Measurements from ENCODE around the gene CDK5RAP1.

Gene CDK5RAP1

GRCh38 chr20:33386673-33387072, 14.6 kb downstream of the CDK5RAP1 start:
- DNase-seq (ENCODE audit: low spot score): no peak

- DNase-seq (ENCODE audit: low spot score): peak; percentile 25
Observed at GRCh38 chr20:33377366-33377765, 24.0 kb downstream of the CDK5RAP1 start.

GRCh38 chr20:33373735-33374605, 27.3 kb downstream of the CDK5RAP1 start:
- DNase-seq (ENCODE audit: low spot score): no peak

- DNase-seq (ENCODE audit: low spot score): no peak
Observed at GRCh38 chr20:33372993-33373441, 28.3 kb downstream of the CDK5RAP1 start.

- DNase-seq (ENCODE audit: low spot score): peak; percentile 63
Observed at GRCh38 chr20:33370291-33370690, 31.0 kb downstream of the CDK5RAP1 start.

GRCh38 chr20:33362898-33363297, 38.4 kb downstream of the CDK5RAP1 start:
- no peak for DNase-seq (ENCODE audit: low spot score)

- DNase-seq (ENCODE audit: low spot score): no peak
Observed at GRCh38 chr20:33359399-33360261, 41.7 kb downstream of the CDK5RAP1 start.

- DNase-seq (ENCODE audit: low spot score): no peak
Observed at GRCh38 chr20:33353013-33353402, 48.3 kb downstream of the CDK5RAP1 start.

- no peak for DNase-seq (ENCODE audit: low spot score)
Observed at GRCh38 chr20:33352258-33353012, 48.9 kb downstream of the CDK5RAP1 start.

GRCh38 chr20:33351696-33352095, 49.6 kb downstream of the CDK5RAP1 start:
- DNase-seq (ENCODE audit: low spot score): no peak

- DNase-seq (ENCODE audit: low spot score): no peak
Observed at GRCh38 chr20:33349493-33349892, 51.8 kb downstream of the CDK5RAP1 start.

- DNase-seq (ENCODE audit: low spot score): no peak
Observed at GRCh38 chr20:33348136-33348937, 53.0 kb downstream of the CDK5RAP1 start.

GRCh38 chr20:33345342-33345741, 56.0 kb downstream of the CDK5RAP1 start:
- no peak for DNase-seq (ENCODE audit: low spot score)

GRCh38 chr20:33343521-33343920, 57.8 kb downstream of the CDK5RAP1 start:
- no peak for DNase-seq (ENCODE audit: low spot score)

- DNase-seq (ENCODE audit: low spot score): no peak
Observed at GRCh38 chr20:33339515-33340058, 61.7 kb downstream of the CDK5RAP1 start.

- no peak for DNase-seq (ENCODE audit: low spot score)
Observed at GRCh38 chr20:33338467-33339258, 62.7 kb downstream of the CDK5RAP1 start.

GRCh38 chr20:33337531-33338165, 63.7 kb downstream of the CDK5RAP1 start:
- no peak for DNase-seq (ENCODE audit: low spot score)

GRCh38 chr20:33337119-33337518, 64.2 kb downstream of the CDK5RAP1 start:
- DNase-seq (ENCODE audit: low spot score): no peak

GRCh38 chr20:33336375-33336774, 64.9 kb downstream of the CDK5RAP1 start:
- no peak for DNase-seq (ENCODE audit: low spot score)

- DNase-seq (ENCODE audit: low spot score): no peak
Observed at GRCh38 chr20:33334111-33334510, 67.2 kb downstream of the CDK5RAP1 start.

Measured in activated CD4-positive, alpha-beta T cell treated with anti-CD3 and anti-CD28 coated beads, Interleukin-2, Interleukin-4, amounts not matched to agents 100 ng/mL and 50 ng/mL, durations not matched to agents 16 hours and 8 hours (primary cell).